ENCODE data around the gene MRTFA. TPM values are rescaled to one million over a fixed set of nuclear protein-coding genes. Genes with fewer than 3 reads are reported as not detected.

Gene MRTFA
- total RNA-seq, 1 experiment from 2014 or later: 44.7 TPM

- intact Hi-C loops (cut with micrococcal nuclease; ENCODE audit: unreplicated experiment): no loop called here
- Histone ChIP-seq H3K27me3 (ENCODE audit: insufficient read depth, low read depth) (no peaks in the 10 kb centered on the region), H2AFZ (no peak overlapping the region), H3F3A (ENCODE audit: insufficient read depth, low read depth) (peaks cover 5% of the 10 kb centered on the region; the same call in 1 of the 2 replicates), H4K20me1 (ENCODE audit: insufficient read depth) (no peaks in the 10 kb centered on the region; the same call in 1 of the 2 replicates), H3K9me2 (ENCODE audit: insufficient read depth) (no peaks in the 10 kb centered on the region), H3K27ac (peak overlapping the region; percentile 16; the same call in 1 of the 2 replicates), H3K9me3 (ENCODE audit: insufficient read depth, low read depth) (no peaks in the 10 kb centered on the region), H3K36me3 (ENCODE audit: low read depth) (no peaks in the 10 kb centered on the region), H3K4me3 (no peak overlapping the region), H3K4me2 (no peak overlapping the region), H3K4me1 (replicated peaks; ENCODE audit: insufficient read depth) (0 out of 2 replicates have a peak, but pooled peaks cover 10% of the 10 kb centered on the region), H3K79me2 (ENCODE audit: low read depth) (no peaks in the 10 kb centered on the region; the same call in none of the 2 replicates)
- DNase-seq: peak in 1 of 2 experiments; percentile 58
- CTCF ChIA-PET: no interaction called here
- BruUV-seq (replicated peaks): no TSS peak
- no peak for TF ChIP-seq CTCF (conservative IDR thresholded peaks at IDR 0.05)
- POLR2A ChIA-PET (ENCODE audit: unreplicated experiment): no interaction called here
Observed at GRCh38 chr22:40387746-40388145, 248.8 kb downstream of the MRTFA start.

- TF ChIP-seq EZH2 (IDR thresholded peaks at IDR 0.05; ENCODE audit: low read depth): no peak
- TF ChIP-seq CTCF (conservative IDR thresholded peaks at IDR 0.05): no peak
- POLR2A ChIA-PET (ENCODE audit: unreplicated experiment): interaction anchor here (0.5 to 0.6 kb wide), 4 partner anchors 12 to 436 kb away, joined by 3 to 8 read pairs (median 4); no protein-coding TSS in a partner anchor
Observed at GRCh38 chr22:40385036-40385782, 251.3 kb downstream of the MRTFA start.

GRCh38 chr22:40383905-40384304, 252.6 kb downstream of the MRTFA start:
- Histone ChIP-seq H3K79me2 (ENCODE audit: low read depth) (peaks cover 13% of the 10 kb centered on the region; the same call in 1 of the 2 replicates), H4K20me1 (ENCODE audit: insufficient read depth) (peaks cover 3% of the 10 kb centered on the region), H3K27ac (no peak overlapping the region), H3K4me1 (replicated peaks; ENCODE audit: insufficient read depth) (0 out of 2 replicates have a peak, but pooled peaks cover 10% of the 10 kb centered on the region), H3K9me3 (ENCODE audit: insufficient read depth, low read depth) (no peaks in the 10 kb centered on the region), H3F3A (ENCODE audit: insufficient read depth, low read depth) (no peaks in the 10 kb centered on the region; the same call in 1 of the 2 replicates), H3K4me3 (no peak overlapping the region), H3K27me3 (ENCODE audit: insufficient read depth, low read depth) (no peaks in the 10 kb centered on the region), H3K36me3 (ENCODE audit: low read depth) (no peaks in the 10 kb centered on the region), H3K9me2 (ENCODE audit: insufficient read depth) (no peaks in the 10 kb centered on the region), H2AFZ (no peak overlapping the region), H3K4me2 (no peak overlapping the region)
- DNase-seq: no peak
- intact Hi-C loops (cut with micrococcal nuclease; ENCODE audit: unreplicated experiment): no loop called here
- POLR2A ChIA-PET (ENCODE audit: unreplicated experiment): no interaction called here
- TF ChIP-seq EZH2 (IDR thresholded peaks at IDR 0.05; ENCODE audit: low read depth): no peak
- no peak for TF ChIP-seq CTCF (conservative IDR thresholded peaks at IDR 0.05)
- BruUV-seq (replicated peaks): no TSS peak
- CTCF ChIA-PET: no interaction called here

More at GRCh38 chr22:40385036-40385782, 251.3 kb downstream of the MRTFA start:
- CTCF ChIA-PET: no interaction called here
- Histone ChIP-seq H3K4me3 (no peak overlapping the region), H3K4me1 (replicated peaks; ENCODE audit: insufficient read depth) (0 out of 2 replicates have a peak, but pooled peaks cover 10% of the 10 kb centered on the region), H3K4me2 (no peak overlapping the region), H3K36me3 (ENCODE audit: low read depth) (no peaks in the 10 kb centered on the region), H3K79me2 (ENCODE audit: low read depth) (peaks cover 13% of the 10 kb centered on the region; the same call in 1 of the 2 replicates), H3K27ac (no peak overlapping the region), H3K9me2 (ENCODE audit: insufficient read depth) (no peaks in the 10 kb centered on the region), H3F3A (ENCODE audit: insufficient read depth, low read depth) (no peaks in the 10 kb centered on the region; the same call in 1 of the 2 replicates), H3K27me3 (ENCODE audit: insufficient read depth, low read depth) (no peaks in the 10 kb centered on the region), H4K20me1 (ENCODE audit: insufficient read depth) (peaks cover 3% of the 10 kb centered on the region), H3K9me3 (ENCODE audit: insufficient read depth, low read depth) (no peaks in the 10 kb centered on the region), H2AFZ (no peak overlapping the region)
- intact Hi-C loops (cut with micrococcal nuclease; ENCODE audit: unreplicated experiment): no loop called here
- no TSS peak for BruUV-seq (replicated peaks)
- DNase-seq: no peak

Measured in PC-9 (cell line).